AG09319 (cell line): ENCODE measurements around the gene P2RY2.

Source experiments
- DNase-seq: peaks from one replicate; pipeline ENCODE4 v3.0.0-alpha.2; 2010; ENCODE audit warnings: low read depth; ENCODE audit errors: extremely low read depth
- TF ChIP-seq, protein P1 (sequence below): IDR thresholded peaks from 2 replicates; pipeline ENCODE4 v1.5.1; 2011; ENCODE audit warnings: low read depth, mild to moderate bottlenecking, inconsistent platforms, low read length, moderate library complexity

The P2RY2 gene

DNA sequence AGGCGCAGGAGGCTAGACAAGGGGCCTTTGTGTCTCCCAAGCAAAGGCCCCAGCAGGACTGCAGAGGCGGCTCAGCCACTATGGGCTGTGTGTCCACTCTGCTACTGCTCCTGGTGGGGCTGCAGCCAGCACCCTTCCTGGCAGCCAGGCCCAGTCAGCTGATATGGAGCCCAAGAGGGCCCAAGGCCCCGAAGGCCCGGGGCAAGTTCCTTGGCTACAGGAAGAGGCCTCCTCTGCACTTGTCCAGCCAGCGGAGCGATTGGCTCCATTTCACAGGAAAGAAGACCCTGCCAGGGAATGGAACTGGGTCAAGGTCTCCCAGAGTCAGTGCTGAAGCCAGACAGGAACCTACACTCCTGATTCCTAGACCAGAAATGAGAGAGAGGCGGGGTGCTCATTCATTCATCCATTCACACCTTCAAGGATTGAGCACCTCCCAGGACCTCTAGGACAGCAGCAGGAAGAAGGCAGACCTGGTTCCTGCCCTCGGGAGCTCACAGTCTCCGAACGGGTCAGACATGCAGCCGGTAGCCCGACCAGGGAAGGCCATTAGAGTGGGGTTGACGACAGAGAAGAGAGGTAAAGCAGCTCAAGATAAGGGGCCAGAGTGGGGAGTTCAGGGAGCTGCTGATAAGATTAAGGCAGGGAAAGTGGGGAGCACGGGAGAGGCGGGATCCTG, 811 bp upstream of the P2RY2 start:
- no peak for DNase-seq
- TF ChIP-seq, protein P1, sequence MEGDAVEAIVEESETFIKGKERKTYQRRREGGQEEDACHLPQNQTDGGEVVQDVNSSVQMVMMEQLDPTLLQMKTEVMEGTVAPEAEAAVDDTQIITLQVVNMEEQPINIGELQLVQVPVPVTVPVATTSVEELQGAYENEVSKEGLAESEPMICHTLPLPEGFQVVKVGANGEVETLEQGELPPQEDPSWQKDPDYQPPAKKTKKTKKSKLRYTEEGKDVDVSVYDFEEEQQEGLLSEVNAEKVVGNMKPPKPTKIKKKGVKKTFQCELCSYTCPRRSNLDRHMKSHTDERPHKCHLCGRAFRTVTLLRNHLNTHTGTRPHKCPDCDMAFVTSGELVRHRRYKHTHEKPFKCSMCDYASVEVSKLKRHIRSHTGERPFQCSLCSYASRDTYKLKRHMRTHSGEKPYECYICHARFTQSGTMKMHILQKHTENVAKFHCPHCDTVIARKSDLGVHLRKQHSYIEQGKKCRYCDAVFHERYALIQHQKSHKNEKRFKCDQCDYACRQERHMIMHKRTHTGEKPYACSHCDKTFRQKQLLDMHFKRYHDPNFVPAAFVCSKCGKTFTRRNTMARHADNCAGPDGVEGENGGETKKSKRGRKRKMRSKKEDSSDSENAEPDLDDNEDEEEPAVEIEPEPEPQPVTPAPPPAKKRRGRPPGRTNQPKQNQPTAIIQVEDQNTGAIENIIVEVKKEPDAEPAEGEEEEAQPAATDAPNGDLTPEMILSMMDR: no peak

DNA sequence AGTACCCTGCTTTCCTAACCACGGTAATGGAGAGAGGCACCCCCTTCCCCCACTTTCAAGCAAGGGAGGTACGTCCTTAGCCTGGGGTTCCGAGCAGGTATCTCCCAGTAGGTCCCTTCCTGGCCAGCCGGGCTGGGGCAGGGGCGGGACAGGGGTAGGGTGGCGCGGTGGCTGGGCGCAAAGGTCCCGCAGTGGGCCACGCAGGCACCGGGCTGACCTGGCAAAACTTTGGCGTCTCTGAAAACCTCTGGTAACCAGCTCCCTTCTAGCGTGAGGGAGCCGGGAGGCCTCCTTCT, 323 bp upstream of the P2RY2 start:
- TF ChIP-seq, protein P1: no peak

DNA sequence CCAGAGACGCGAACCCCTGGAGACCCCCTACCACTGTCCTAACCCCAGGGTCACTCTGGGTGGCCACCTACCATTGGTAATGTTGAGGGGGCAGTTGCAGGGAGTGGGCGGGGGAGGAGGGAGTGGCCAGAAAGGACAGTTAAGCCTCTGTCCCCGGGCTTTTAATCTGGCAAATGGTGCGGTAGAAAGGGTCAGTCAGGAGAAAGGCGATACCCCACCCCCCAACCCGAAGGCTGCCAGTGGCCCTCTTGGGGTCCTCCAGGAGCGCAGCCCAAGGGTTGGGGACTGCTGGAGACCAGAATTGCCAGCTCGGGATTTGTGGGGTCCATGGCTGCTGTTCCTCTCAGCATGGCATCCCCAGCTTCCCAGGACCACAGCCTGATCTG, 742 bp downstream of the P2RY2 start:
- TF ChIP-seq, protein P1: no peak
- DNase-seq: no peak

More for the DNA sequence above, 323 bp upstream of the P2RY2 start:
- DNase-seq: no peak

DNA sequence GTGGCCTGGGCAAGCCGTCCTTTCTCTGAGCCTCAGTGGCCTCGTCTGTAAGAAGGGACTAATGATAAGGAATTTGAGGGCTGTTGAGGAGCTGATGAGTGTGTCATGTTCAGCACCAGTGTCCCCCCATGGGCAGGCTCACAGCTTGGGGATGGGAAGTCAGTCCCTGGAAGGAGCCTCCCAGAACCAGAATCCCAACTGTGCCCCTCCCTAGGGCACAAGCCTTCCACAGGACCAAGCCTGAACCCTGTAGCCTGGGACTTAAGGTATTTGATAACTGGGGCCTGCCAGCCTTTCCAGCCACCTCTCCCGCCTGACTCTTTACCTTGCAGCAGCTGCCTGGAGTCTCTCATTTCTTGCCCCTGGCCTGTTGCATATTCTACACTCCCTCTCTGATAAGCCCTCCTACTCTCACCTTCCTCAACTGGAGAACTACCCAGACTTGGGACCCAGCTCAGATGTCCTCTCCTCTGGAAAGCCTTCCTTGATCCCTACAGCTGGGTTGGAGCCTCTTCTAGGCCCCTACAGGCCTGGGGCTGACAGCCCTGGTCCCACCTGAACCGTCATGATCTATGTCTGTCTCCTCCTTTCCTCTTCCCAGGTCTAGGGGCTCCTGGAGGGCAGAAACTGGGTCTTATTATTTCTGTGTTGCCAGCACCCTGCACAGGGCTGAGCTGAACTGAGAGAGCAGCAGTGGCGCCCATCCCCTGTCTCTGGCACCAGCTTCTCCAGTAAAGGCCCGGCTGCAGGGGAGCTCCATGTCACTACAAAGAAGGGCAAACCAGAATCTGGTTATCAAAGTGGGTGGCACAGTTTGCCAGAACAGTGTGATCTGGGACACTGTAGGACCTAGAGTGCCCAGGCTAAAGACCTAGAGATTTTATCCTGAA, 1.6 kb downstream of the P2RY2 start:
- TF ChIP-seq, protein P1: no peak
- no peak for DNase-seq

DNA sequence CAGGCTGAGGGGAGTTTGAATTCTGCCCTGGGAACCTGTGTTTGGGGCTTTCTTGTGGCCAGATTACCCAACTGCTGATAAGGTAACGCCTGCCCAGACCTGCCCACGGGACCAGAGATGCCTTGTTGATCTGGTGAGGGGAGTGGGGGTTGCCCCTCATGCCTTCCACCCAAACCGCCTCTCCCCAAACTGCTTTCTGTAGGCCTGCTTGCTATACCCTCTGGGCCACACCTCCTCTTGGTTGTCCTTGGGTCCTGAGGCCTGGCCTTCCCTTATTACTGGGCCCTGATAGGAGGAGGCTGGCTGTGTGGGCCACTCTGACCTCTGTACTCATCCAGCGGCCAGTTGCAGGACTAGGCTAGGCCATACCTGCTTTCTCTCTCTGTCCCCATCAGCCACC, 3.4 kb downstream of the P2RY2 start:
- TF ChIP-seq, protein P1: no peak
- DNase-seq: no peak

DNA sequence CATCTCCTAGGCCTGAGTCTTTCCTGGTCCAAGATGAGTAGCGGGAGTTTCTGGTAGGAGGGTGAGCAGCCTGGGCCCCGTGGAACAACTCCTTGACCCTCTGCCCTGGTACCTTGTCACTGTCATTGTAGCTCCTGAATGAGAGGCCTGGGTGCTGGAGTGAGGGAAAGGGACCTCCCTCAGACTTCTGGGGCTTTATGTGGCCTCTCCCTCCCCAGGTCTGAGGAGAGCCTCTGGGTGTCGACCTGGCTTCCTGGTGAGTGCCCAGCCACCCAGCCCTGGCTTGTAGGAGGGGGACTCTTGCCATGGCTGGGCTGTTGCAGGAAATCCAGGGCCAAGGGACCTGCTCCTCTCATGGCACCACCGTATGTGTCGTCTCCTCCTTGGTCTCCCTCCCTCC, 3.9 kb downstream of the P2RY2 start:
- DNase-seq: no peak
- TF ChIP-seq, protein P1: no peak

DNA sequence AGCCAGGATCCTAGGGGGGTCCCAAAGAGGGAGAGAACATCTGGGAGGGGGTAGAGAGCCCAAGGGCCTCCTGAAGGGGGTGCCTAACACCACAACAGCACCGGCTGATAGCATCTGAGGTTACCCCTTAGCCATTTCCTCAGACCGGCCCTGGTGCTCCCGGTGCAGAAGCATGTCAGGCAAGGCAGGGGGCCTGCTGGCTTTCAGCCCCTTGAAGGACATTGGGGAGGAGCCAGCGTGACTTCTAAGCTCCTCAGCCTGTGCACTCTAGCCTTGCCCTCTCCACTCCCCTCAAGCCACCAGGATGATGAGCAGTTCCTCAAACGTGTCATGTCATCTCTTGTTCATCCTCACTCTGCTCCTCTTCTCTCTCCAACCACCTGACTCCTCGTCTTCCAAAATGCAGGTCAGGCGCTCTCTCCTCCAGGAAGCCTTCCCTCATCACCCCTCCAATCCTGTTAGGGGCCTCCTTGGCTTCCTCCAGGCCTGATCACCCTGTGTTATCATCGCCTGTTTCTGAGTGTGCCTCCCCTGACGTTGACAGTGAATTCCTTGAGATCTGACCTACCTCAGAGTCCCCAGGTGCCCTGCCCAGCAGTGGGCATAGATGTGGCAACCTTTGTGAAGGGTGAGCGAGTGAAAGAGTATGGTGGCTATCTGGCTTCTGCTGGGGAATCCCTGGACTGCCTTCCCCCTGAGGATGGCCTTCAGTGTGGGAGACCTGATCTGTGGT, 6.1 kb downstream of the P2RY2 start:
- TF ChIP-seq, protein P1: no peak
- DNase-seq: no peak
